ENCODE results near the gene TKT.

GRCh38 chr3:53267766-53268165, 11.9 kb upstream of the TKT start:
- TF ChIP-seq CTCF (IDR thresholded peaks at IDR 0.05): no peak
- TF ChIP-seq POLR2A (IDR thresholded peaks at IDR 0.05): no peak

Data from testis (tissue), 2 donors.